ENCODE data around the gene ZNF230.

Gene ZNF230

GRCh38 chr19:44003461-44004009 lies 778 bp downstream of the ZNF230 start:
- Histone ChIP-seq H3K9ac (ENCODE audit: low read depth, low read length) (peak overlapping the region; percentile 28), H3K4me1 (ENCODE audit: control insufficient read depth, insufficient read depth, low read length) (no peaks in the 10 kb centered on the region), H3K27me3 (ENCODE audit: control insufficient read depth, insufficient read depth, low read length) (no peaks in the 10 kb centered on the region), H3K36me3 (ENCODE audit: control insufficient read depth, insufficient read depth, low read length) (peaks cover 6% of the 10 kb centered on the region), H3K9me3 (ENCODE audit: control insufficient read depth, insufficient read depth, low read length) (no peaks in the 10 kb centered on the region), H3K4me3 (ENCODE audit: low read depth, low read length) (peak overlapping the region; percentile 91)

DNA sequence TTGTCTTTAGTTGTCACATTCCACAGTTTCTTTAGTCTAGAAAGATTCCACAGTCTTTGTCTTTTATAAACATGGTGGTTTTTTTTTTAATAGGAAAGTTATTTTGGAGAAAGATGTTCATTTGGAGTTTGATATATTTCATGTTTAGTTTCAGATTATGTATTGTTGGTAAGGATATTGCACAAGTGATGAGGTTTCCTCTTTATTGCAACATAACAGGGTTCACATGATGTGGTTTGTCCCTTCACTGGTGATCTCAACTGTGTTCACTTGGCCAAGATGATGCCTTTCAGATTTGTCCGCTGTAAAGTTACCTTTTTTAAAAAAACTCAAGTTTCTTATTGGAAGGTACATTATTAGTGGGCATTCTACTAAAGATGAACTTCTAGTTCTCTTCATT lies 3.2 kb downstream of the ZNF230 start:
- Histone ChIP-seq H3K9ac (ENCODE audit: low read depth, low read length) (no peak overlapping the region), H3K27me3 (ENCODE audit: control insufficient read depth, insufficient read depth, low read length) (no peaks in the 10 kb centered on the region), H3K4me3 (ENCODE audit: low read depth, low read length) (no peak overlapping the region), H3K9me3 (ENCODE audit: control insufficient read depth, insufficient read depth, low read length) (peaks cover 2% of the 10 kb centered on the region), H3K4me1 (ENCODE audit: control insufficient read depth, insufficient read depth, low read length) (no peaks in the 10 kb centered on the region), H3K36me3 (ENCODE audit: control insufficient read depth, insufficient read depth, low read length) (peaks cover 28% of the 10 kb centered on the region)

DNA sequence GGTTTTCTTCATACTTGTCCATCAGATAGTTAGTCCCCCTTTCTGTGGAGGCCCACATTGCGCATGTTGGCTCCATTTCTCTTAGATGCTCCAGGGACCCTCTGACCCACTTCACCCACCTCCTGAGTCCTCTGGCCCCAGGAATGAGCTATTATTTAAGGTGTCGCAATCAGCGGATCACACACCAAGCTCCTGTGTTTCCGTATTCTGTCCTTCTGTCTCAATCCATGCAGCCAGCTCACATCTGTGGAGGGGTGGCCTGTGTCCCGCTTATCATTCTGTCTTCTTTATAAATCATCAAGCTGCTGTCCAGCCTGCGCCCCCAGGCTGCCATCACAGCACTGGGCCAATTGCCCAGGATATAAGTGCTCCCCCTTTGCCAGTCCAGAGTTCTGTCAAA lies 4.7 kb downstream of the ZNF230 start:
- H3K4me1 ChIP-seq (ENCODE audit: control insufficient read depth, insufficient read depth, low read length) = no peaks in the 10 kb centered on the region
- H3K9ac ChIP-seq (ENCODE audit: low read depth, low read length) = no peak overlapping the region
- H3K27me3 ChIP-seq (ENCODE audit: control insufficient read depth, insufficient read depth, low read length) = no peaks in the 10 kb centered on the region
- peaks cover 2% of the 10 kb centered on the region for H3K9me3 ChIP-seq (ENCODE audit: control insufficient read depth, insufficient read depth, low read length)
- H3K4me3 ChIP-seq (ENCODE audit: low read depth, low read length) = no peak overlapping the region
- H3K36me3 ChIP-seq (ENCODE audit: control insufficient read depth, insufficient read depth, low read length) = peaks cover 30% of the 10 kb centered on the region

- Histone ChIP-seq H3K9me3 (ENCODE audit: control insufficient read depth, insufficient read depth, low read length) (peaks cover 2% of the 10 kb centered on the region), H3K36me3 (ENCODE audit: control insufficient read depth, insufficient read depth, low read length) (peaks cover 30% of the 10 kb centered on the region), H3K4me1 (ENCODE audit: control insufficient read depth, insufficient read depth, low read length) (no peaks in the 10 kb centered on the region), H3K4me3 (ENCODE audit: low read depth, low read length) (no peak overlapping the region), H3K9ac (ENCODE audit: low read depth, low read length) (no peak overlapping the region), H3K27me3 (ENCODE audit: control insufficient read depth, insufficient read depth, low read length) (no peaks in the 10 kb centered on the region)
Measured at GRCh38 chr19:44010468-44010867, 7.7 kb downstream of the ZNF230 start.

- Histone ChIP-seq H3K4me3 (ENCODE audit: low read depth, low read length) (no peak overlapping the region), H3K9ac (ENCODE audit: low read depth, low read length) (no peak overlapping the region), H3K36me3 (ENCODE audit: control insufficient read depth, insufficient read depth, low read length) (no peaks in the 10 kb centered on the region), H3K27me3 (ENCODE audit: control insufficient read depth, insufficient read depth, low read length) (peaks cover 3% of the 10 kb centered on the region), H3K9me3 (ENCODE audit: control insufficient read depth, insufficient read depth, low read length) (no peaks in the 10 kb centered on the region), H3K4me1 (ENCODE audit: control insufficient read depth, insufficient read depth, low read length) (no peaks in the 10 kb centered on the region)
Measured at GRCh38 chr19:44019498-44019897, 16.7 kb downstream of the ZNF230 start.

DNA sequence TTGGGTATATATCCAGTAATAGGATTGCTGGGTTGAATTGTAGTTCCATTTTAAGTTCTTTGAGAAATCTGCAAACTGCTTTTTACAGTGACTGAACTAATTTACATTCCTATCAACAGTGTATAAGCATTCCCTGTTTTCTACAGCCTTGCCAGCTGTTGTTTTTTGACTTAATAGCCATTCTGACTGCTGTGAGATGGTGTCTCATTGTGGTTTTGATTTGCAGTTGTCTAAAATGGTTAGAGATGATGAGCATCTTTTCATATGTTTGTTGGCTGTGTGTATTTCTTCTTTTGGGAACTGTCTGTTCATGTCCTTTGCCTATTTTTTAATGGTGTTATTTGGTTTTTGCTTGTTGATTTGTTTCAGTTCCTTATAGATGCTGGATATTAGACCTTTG lies 18.5 kb downstream of the ZNF230 start:
- Histone ChIP-seq H3K9ac (ENCODE audit: low read depth, low read length) (no peak overlapping the region), H3K9me3 (ENCODE audit: control insufficient read depth, insufficient read depth, low read length) (no peaks in the 10 kb centered on the region), H3K4me3 (ENCODE audit: low read depth, low read length) (no peak overlapping the region), H3K36me3 (ENCODE audit: control insufficient read depth, insufficient read depth, low read length) (no peaks in the 10 kb centered on the region), H3K4me1 (ENCODE audit: control insufficient read depth, insufficient read depth, low read length) (peaks cover 3% of the 10 kb centered on the region), H3K27me3 (ENCODE audit: control insufficient read depth, insufficient read depth, low read length) (peaks cover 3% of the 10 kb centered on the region)

DNA sequence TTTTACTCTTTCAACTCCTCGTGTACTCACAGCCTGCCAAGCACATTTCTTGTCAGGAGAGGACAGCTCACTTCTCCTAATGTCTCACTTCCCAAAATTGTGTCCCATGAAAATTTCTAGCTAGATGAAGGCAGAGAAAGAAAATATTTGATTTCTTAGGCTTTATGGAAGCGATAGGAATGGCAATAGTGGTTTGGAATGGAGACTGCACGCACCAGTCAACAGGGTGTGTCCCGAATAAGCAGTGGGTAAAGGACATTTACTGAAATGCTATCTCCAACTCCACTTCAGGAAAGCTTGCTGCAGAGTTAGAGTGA lies 22.1 kb downstream of the ZNF230 start:
- Histone ChIP-seq H3K36me3 (ENCODE audit: control insufficient read depth, insufficient read depth, low read length) (no peaks in the 10 kb centered on the region), H3K9me3 (ENCODE audit: control insufficient read depth, insufficient read depth, low read length) (no peaks in the 10 kb centered on the region), H3K4me3 (ENCODE audit: low read depth, low read length) (peak overlapping the region; percentile 98), H3K27me3 (ENCODE audit: control insufficient read depth, insufficient read depth, low read length) (peaks cover under 1% of the 10 kb centered on the region), H3K4me1 (ENCODE audit: control insufficient read depth, insufficient read depth, low read length) (peaks cover 3% of the 10 kb centered on the region), H3K9ac (ENCODE audit: low read depth, low read length) (peak overlapping the region; percentile 67)

DNA sequence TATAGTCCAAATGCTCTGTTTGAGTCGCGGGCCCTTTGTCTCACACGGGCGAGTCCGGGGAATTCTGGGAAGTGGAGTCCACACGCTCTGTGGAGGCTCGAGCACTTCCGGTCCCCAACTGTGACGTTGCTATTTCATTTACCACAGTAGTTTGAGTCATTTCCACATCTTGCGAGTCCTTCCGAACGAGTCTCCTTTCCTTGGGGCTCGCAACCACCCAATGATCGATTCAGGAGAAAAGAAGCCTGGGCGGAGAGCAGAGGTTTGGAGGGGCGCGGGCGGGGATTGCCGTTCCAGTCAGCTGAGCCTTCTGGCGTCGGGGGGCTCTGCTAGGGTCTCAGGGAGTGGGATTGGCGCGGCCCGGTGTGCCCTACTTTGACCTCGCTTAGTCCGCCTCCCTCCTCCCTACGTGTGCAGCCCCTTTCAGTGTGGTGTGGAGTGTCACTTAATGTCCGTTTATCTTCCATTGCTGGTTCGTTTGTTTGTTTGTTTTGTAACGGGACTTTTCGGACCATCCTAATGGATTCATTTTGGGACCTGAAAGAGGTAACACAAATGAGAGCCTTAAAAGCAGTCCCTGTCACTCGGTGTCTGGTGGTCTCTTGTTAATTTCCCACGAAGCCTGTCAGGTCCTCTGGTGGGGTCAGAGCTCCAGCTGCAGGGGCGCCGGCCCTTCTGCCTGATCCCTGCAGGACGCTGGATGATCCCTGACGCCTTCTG lies 22.6 kb downstream of the ZNF230 start, which contains the start of gene ZNF222:
Gene ZNF222, plus strand, starts transcription at position 163 of the 720 bp plus-strand sequence. Its CDS starts 58 bp downstream, at position 221.
- peak within 1 kb of the TSS; percentile 67 for H3K9ac ChIP-seq (ENCODE audit: low read depth, low read length)
- H3K4me1 ChIP-seq (ENCODE audit: control insufficient read depth, insufficient read depth, low read length) = peaks cover 3% of the 10 kb centered on the region
- no peaks in the 10 kb centered on the region for H3K9me3 ChIP-seq (ENCODE audit: control insufficient read depth, insufficient read depth, low read length)
- H3K36me3 ChIP-seq (ENCODE audit: control insufficient read depth, insufficient read depth, low read length) = no peaks in the 10 kb centered on the region
- peak within 1 kb of the TSS; percentile 98 for H3K4me3 ChIP-seq (ENCODE audit: low read depth, low read length)
- no peaks in the 10 kb centered on the region for H3K27me3 ChIP-seq (ENCODE audit: control insufficient read depth, insufficient read depth, low read length)

- peaks cover 3% of the 10 kb centered on the region for H3K4me1 ChIP-seq (ENCODE audit: control insufficient read depth, insufficient read depth, low read length)
- peaks cover 2% of the 10 kb centered on the region for H3K36me3 ChIP-seq (ENCODE audit: control insufficient read depth, insufficient read depth, low read length)
- no peak overlapping the region for H3K4me3 ChIP-seq (ENCODE audit: low read depth, low read length)
- H3K9me3 ChIP-seq (ENCODE audit: control insufficient read depth, insufficient read depth, low read length) = no peaks in the 10 kb centered on the region
- H3K9ac ChIP-seq (ENCODE audit: low read depth, low read length) = no peak overlapping the region
- no peaks in the 10 kb centered on the region for H3K27me3 ChIP-seq (ENCODE audit: control insufficient read depth, insufficient read depth, low read length)
Measured at GRCh38 chr19:44026622-44027021, 23.9 kb downstream of the ZNF230 start.

GRCh38 chr19:44032001-44032610 lies 29.3 kb downstream of the ZNF230 start:
- H3K9ac ChIP-seq (ENCODE audit: low read depth, low read length) = no peak overlapping the region
- peaks cover 9% of the 10 kb centered on the region for H3K36me3 ChIP-seq (ENCODE audit: control insufficient read depth, insufficient read depth, low read length)
- H3K27me3 ChIP-seq (ENCODE audit: control insufficient read depth, insufficient read depth, low read length) = no peaks in the 10 kb centered on the region
- H3K9me3 ChIP-seq (ENCODE audit: control insufficient read depth, insufficient read depth, low read length) = peaks cover 6% of the 10 kb centered on the region
- H3K4me3 ChIP-seq (ENCODE audit: low read depth, low read length) = no peak overlapping the region
- H3K4me1 ChIP-seq (ENCODE audit: control insufficient read depth, insufficient read depth, low read length) = no peaks in the 10 kb centered on the region

- Histone ChIP-seq H3K27me3 (ENCODE audit: control insufficient read depth, insufficient read depth, low read length) (peaks cover 4% of the 10 kb centered on the region), H3K9me3 (ENCODE audit: control insufficient read depth, insufficient read depth, low read length) (no peaks in the 10 kb centered on the region), H3K4me3 (ENCODE audit: low read depth, low read length) (no peak overlapping the region), H3K9ac (ENCODE audit: low read depth, low read length) (no peak overlapping the region), H3K36me3 (ENCODE audit: control insufficient read depth, insufficient read depth, low read length) (no peaks in the 10 kb centered on the region), H3K4me1 (ENCODE audit: control insufficient read depth, insufficient read depth, low read length) (no peaks in the 10 kb centered on the region)
Measured at GRCh38 chr19:44042147-44042546, 39.4 kb downstream of the ZNF230 start.

Measured in iPS-15b (cell line).